DMS 273 (cell line): ENCODE data around the gene ZC3HAV1.
A peak's percentile ranks its signal among the peaks of the same experiment; 100 is the strongest.
"Not testable (repeated sequence)": the region's sequence is repeated elsewhere in the genome, so short reads cannot be mapped to it uniquely, and the experiment has no call there.

ENCODE experiments used
- DNase-seq: peaks from one replicate; lab custom pipeline; 2025; ENCODE audit not compliant: unreplicated experiment; lab: John Stamatoyannopoulos, UW

Gene ZC3HAV1

GRCh38 chr7:139109188-139109982 is at the start of gene ZC3HAV1:
Gene ZC3HAV1 (minus strand): TSS chr7:139109720. CDS start chr7:139109331, 389 bp downstream.
- peak; percentile 91 for DNase-seq

GRCh38 chr7:139153832-139154231 is 44.3 kb upstream of the ZC3HAV1 start:
- peak; percentile 21 for DNase-seq

GRCh38 chr7:139152149-139152548 is 42.6 kb upstream of the ZC3HAV1 start:
- DNase-seq: no peak

- no peak for DNase-seq
These were observed 29.6 kb upstream of the ZC3HAV1 start for GRCh38 chr7:139139150-139139549.

GRCh38 chr7:139133335-139134139 is 24.0 kb upstream of the ZC3HAV1 start:
- peak; percentile 98 for DNase-seq

GRCh38 chr7:139132887-139133286 is 23.4 kb upstream of the ZC3HAV1 start:
- no peak for DNase-seq

- DNase-seq: no peak
These were observed 22.1 kb upstream of the ZC3HAV1 start for GRCh38 chr7:139131601-139132041.

- DNase-seq: not testable (repeated sequence)
These were observed 20.3 kb upstream of the ZC3HAV1 start for GRCh38 chr7:139129814-139130213.

GRCh38 chr7:139127648-139128047 is 18.1 kb upstream of the ZC3HAV1 start:
- no peak for DNase-seq

- no peak for DNase-seq
These were observed 16.1 kb upstream of the ZC3HAV1 start for GRCh38 chr7:139125657-139126056.

GRCh38 chr7:139124995-139125394 is 15.5 kb upstream of the ZC3HAV1 start:
- DNase-seq: not testable (repeated sequence)

GRCh38 chr7:139124084-139124914 is 14.8 kb upstream of the ZC3HAV1 start:
- DNase-seq: no peak

GRCh38 chr7:139119486-139119849 is 9.9 kb upstream of the ZC3HAV1 start:
- no peak for DNase-seq

GRCh38 chr7:139118805-139119485 is 9.4 kb upstream of the ZC3HAV1 start:
- no peak for DNase-seq

- no peak for DNase-seq
These were observed 8.8 kb upstream of the ZC3HAV1 start for GRCh38 chr7:139118234-139118804.

GRCh38 chr7:139117599-139118233 is 8.2 kb upstream of the ZC3HAV1 start:
- DNase-seq: no peak

GRCh38 chr7:139116999-139117398 is 7.5 kb upstream of the ZC3HAV1 start:
- DNase-seq: no peak

- DNase-seq: no peak
These were observed 5.6 kb upstream of the ZC3HAV1 start for GRCh38 chr7:139115104-139115503.

GRCh38 chr7:139114585-139114984 is 5.1 kb upstream of the ZC3HAV1 start:
- DNase-seq: no peak

GRCh38 chr7:139114018-139114417 is 4.5 kb upstream of the ZC3HAV1 start:
- DNase-seq: no peak
